Measurements from ENCODE around the gene CYP26B1. TPM values are rescaled to one million over a fixed set of nuclear protein-coding genes. Genes with fewer than 3 reads are reported as not detected.

CYP26B1 gene
- total and polyA plus RNA-seq, 2 donors (not counting 3 experiments of a cell fraction or from before 2014, with no cell fraction given): 0.30 to 1.1 TPM

DNA sequence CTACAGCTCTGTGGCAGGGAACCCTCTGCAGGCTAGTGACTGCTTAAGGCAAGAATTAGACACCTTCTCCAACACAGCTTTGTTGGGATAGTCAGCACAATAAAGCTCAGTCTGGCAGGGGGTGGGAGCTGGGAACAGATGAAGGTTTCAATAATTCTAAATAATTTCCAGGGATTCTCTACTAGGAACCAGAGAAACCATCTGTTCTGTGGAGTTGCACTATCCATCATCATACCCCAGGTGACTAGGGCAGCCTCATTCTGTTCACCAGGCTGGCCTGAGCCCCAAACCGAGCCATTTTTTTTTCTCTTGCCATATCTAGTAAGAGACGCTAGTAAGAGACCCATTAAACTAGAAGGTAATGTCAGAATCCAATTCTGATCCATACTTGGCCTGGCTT, 35.8 kb upstream of the CYP26B1 start:
- no peak overlapping the region for H2AFZ ChIP-seq (ENCODE audit: low read depth, low read length)
- POLR2A ChIA-PET: no interaction called here
- dilution Hi-C loops (cut with MboI; ENCODE audit: extremely low pct_ligation_motif_present, low sequenced_read_pairs) (no loop called here), intact Hi-C loops (cut with micrococcal nuclease) (no loop called here)
- no peaks in the 10 kb centered on the region for H3K36me3 ChIP-seq (ENCODE audit: control insufficient read depth in 2 of 2, extremely low read depth in 1 of 2, insufficient read depth in 2 of 2, low read length in 2 of 2)
- H3K9me3 ChIP-seq (replicated peaks; ENCODE audit: control insufficient read depth, insufficient read depth, low read length): no peaks in the 10 kb centered on the region
- CTCF ChIA-PET: interaction anchor here (1.5 kb wide), 1 partner anchor 68 kb away, joined by 3 read pairs; no protein-coding TSS in a partner anchor
- no peaks in the 10 kb centered on the region for H3K4me1 ChIP-seq (ENCODE audit: control insufficient read depth, extremely low read depth, insufficient read depth, low read length)
- H3K27ac ChIP-seq (ENCODE audit: insufficient read depth, low read depth, low read length): no peak overlapping the region
- DNase-seq (ENCODE audit: low read depth, low spot score): no peak
- H3K4me2 ChIP-seq (ENCODE audit: insufficient read depth, low read length): no peak overlapping the region
- no peak overlapping the region for H3K4me3 ChIP-seq (replicated peaks in 1 of 3; ENCODE audit: insufficient read depth in 1 of 3, low read depth in 1 of 3, low read length in 3 of 3)
- no peaks in the 10 kb centered on the region for H4K20me1 ChIP-seq (replicated peaks; ENCODE audit: control insufficient read depth, extremely low read depth, insufficient read depth, low read length)
- no peak for TF ChIP-seq POLR2AphosphoS5 (IDR thresholded peaks at IDR 0.05; ENCODE audit: insufficient read depth, low read depth, low read length)
- H3K79me2 ChIP-seq (ENCODE audit: control insufficient read depth, insufficient read depth, low read length): no peaks in the 10 kb centered on the region
- H3K9me1 ChIP-seq (replicated peaks; ENCODE audit: control insufficient read depth, extremely low read depth, insufficient read depth, low read length): no peaks in the 10 kb centered on the region
- no peaks in the 10 kb centered on the region for H3K27me3 ChIP-seq (ENCODE audit: control insufficient read depth in 2 of 2, insufficient read depth in 2 of 2, low read length in 2 of 2)
- no TSS peak for BruUV-seq (replicated peaks)
- H3K9ac ChIP-seq (replicated peaks; ENCODE audit: extremely low read depth, insufficient read depth, low read length): no peak overlapping the region
- FAIRE-seq: no peak

DNA sequence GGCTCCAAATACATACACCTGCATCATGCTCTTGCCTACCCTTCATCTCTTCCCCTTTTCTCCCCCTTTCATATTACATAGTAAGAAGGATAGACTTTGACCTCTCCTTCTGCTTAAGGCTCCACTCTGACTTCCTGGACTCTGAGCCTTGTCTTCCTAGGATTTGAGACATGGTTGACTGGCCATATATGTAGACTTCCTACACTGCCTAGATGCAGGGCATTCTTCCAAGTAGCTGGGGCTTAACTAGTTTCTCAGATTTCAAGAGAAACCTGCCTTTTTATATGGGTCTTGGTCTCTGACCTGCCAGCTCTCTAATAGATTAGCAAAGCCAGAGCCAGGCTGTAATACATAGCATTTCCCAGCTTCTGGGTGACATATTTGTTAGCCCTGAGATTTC, 35.4 kb upstream of the CYP26B1 start:
- Histone ChIP-seq H3K4me3 (replicated peaks in 1 of 3; ENCODE audit: insufficient read depth in 1 of 3, low read depth in 1 of 3, low read length in 3 of 3) (no peak overlapping the region), H3K27ac (ENCODE audit: insufficient read depth, low read depth, low read length) (no peak overlapping the region), H3K9me3 (replicated peaks; ENCODE audit: control insufficient read depth, insufficient read depth, low read length) (no peaks in the 10 kb centered on the region), H2AFZ (ENCODE audit: low read depth, low read length) (no peak overlapping the region), H4K20me1 (replicated peaks; ENCODE audit: control insufficient read depth, extremely low read depth, insufficient read depth, low read length) (no peaks in the 10 kb centered on the region), H3K36me3 (ENCODE audit: control insufficient read depth in 2 of 2, extremely low read depth in 1 of 2, insufficient read depth in 2 of 2, low read length in 2 of 2) (no peaks in the 10 kb centered on the region), H3K9ac (replicated peaks; ENCODE audit: extremely low read depth, insufficient read depth, low read length) (no peak overlapping the region), H3K4me1 (ENCODE audit: control insufficient read depth, extremely low read depth, insufficient read depth, low read length) (no peaks in the 10 kb centered on the region), H3K9me1 (replicated peaks; ENCODE audit: control insufficient read depth, extremely low read depth, insufficient read depth, low read length) (no peaks in the 10 kb centered on the region), H3K4me2 (ENCODE audit: insufficient read depth, low read length) (no peak overlapping the region), H3K27me3 (ENCODE audit: control insufficient read depth in 2 of 2, insufficient read depth in 2 of 2, low read length in 2 of 2) (no peaks in the 10 kb centered on the region), H3K79me2 (ENCODE audit: control insufficient read depth, insufficient read depth, low read length) (no peaks in the 10 kb centered on the region)
- ChIA-PET POLR2A (no interaction called here), CTCF (no interaction called here)
- intact Hi-C loops (cut with micrococcal nuclease) (no loop called here), dilution Hi-C loops (cut with MboI; ENCODE audit: extremely low pct_ligation_motif_present, low sequenced_read_pairs) (no loop called here)
- FAIRE-seq (no peak), DNase-seq (ENCODE audit: low read depth, low spot score) (no peak)
- BruUV-seq (replicated peaks): no TSS peak
- TF ChIP-seq POLR2AphosphoS5 (IDR thresholded peaks at IDR 0.05; ENCODE audit: insufficient read depth, low read depth, low read length): no peak
- TF ChIP-seq POLR2A (IDR thresholded peaks at IDR 0.05; ENCODE audit: low read depth, low read length): no peak
- TF ChIP-seq GATA2 (IDR thresholded peaks at IDR 0.05; ENCODE audit: insufficient read depth, insufficient read length, low read depth, low read length): no peak
- no peak for TF ChIP-seq JUN (IDR thresholded peaks at IDR 0.05; ENCODE audit: borderline replicate concordance, insufficient read depth, insufficient read length, low read depth)
